H1 (cell line): Measurements from ENCODE around the gene SND1.

Experiments used
- BCL11A ChIP-seq, 2 experiments: IDR thresholded peaks; one replicate each; pipeline ENCODE4 v1.6.1; 2011; ENCODE audit warnings: low read depth in 2 of 2, low read length in 2 of 2, mild to moderate bottlenecking in 2 of 2
- CBX8 ChIP-seq: fragments of 300-800, 300-1000 bp; sonication (generic); IDR thresholded peaks from 2 replicates; pipeline ENCODE4 v1.7.1; 2016; ENCODE audit warnings: low read depth, low read length, borderline replicate concordance
- CHD2 ChIP-seq: IDR thresholded peaks from 2 replicates; pipeline ENCODE4 v1.6.1; 2012; ENCODE audit warnings: low read length, improper control_type of control experiment
- CREB1 ChIP-seq: IDR thresholded peaks from 2 replicates; pipeline ENCODE4 v1.6.1; 2012; ENCODE audit warnings: inconsistent platforms
- EZH2 ChIP-seq: fragments of 200-600 bp; sonication (generic); IDR thresholded peaks from 2 replicates; pipeline ENCODE4 v1.7.1; 2012; ENCODE audit warnings: low read depth, mild to moderate bottlenecking, moderate library complexity, low read length, inconsistent platforms; ENCODE audit not compliant: severe bottlenecking
- POLR2A ChIP-seq, 2 experiments: IDR thresholded peaks; 1 replicate in 1 of 2; 2 replicates in 1 of 2; pipeline ENCODE4 v1.6.1; 2011; ENCODE audit warnings: low read depth in 2 of 2, low read length in 2 of 2, mild to moderate bottlenecking in 2 of 2; ENCODE audit errors: control extremely low read depth in 1 of 2
- RAD21 ChIP-seq, 2 experiments: IDR thresholded peaks in 1 of 2; conservative IDR thresholded peaks in 1 of 2; 2 replicates each; pipeline ENCODE4 v1.6.1; 2011; ENCODE audit warnings: low read depth in 2 of 2, low read length in 2 of 2, improper control_type of control experiment in 1 of 2, inconsistent platforms in 1 of 2, mild to moderate bottlenecking in 1 of 2, moderate library complexity in 1 of 2
- ZNF274 ChIP-seq: IDR thresholded peaks from 2 replicates; pipeline ENCODE4 v1.7.0; 2012; ENCODE audit warnings: low read length, borderline replicate concordance; ENCODE audit errors: extremely low read depth
- TF ChIP-seq, protein P1 (sequence below), 3 experiments: IDR thresholded peaks; 1 replicate in 2 of 3; 2 replicates in 1 of 3; pipeline versions ENCODE4 v1.5.1 to v1.6.1; 2011; ENCODE audit warnings: low read length in 3 of 3, mild to moderate bottlenecking in 3 of 3, inconsistent platforms in 2 of 3, low read depth in 1 of 3, moderate library complexity in 1 of 3; ENCODE audit not compliant: insufficient read depth in 1 of 3; ENCODE audit errors: control extremely low read depth in 1 of 3

DNA sequence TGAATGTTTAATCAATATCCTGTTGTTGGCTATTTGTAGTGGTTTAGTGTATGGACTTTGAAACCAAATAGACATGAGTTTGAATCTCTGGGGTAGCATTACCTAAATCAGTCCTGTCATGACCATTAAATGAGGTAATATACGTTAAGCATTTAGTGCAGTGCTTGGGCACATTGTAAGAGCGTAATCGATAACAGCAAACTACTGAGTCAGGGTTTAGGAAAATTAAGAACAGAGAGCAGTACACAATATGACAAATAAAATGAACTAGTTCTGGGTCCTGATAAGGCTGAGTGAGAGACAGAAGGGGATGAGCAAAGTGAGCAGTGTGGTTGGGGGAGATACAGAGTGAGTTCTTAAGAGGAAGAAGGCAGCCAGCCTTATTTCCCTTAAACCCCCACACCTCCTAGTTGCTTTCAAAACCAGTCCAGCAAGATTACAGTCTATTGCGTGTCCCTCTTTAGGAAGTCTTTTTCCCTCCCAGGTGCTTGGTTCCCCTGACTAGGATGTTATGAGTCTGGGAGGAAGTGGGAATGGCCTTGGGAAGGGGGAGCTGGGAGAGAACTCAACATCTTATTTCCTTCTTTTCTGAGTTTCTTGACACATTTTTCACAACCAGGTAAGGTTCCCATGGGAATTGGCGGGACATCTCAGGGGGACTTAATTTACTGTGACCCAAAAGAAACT, 171.0 kb downstream of the SND1 start:
- TF ChIP-seq, protein P1, sequence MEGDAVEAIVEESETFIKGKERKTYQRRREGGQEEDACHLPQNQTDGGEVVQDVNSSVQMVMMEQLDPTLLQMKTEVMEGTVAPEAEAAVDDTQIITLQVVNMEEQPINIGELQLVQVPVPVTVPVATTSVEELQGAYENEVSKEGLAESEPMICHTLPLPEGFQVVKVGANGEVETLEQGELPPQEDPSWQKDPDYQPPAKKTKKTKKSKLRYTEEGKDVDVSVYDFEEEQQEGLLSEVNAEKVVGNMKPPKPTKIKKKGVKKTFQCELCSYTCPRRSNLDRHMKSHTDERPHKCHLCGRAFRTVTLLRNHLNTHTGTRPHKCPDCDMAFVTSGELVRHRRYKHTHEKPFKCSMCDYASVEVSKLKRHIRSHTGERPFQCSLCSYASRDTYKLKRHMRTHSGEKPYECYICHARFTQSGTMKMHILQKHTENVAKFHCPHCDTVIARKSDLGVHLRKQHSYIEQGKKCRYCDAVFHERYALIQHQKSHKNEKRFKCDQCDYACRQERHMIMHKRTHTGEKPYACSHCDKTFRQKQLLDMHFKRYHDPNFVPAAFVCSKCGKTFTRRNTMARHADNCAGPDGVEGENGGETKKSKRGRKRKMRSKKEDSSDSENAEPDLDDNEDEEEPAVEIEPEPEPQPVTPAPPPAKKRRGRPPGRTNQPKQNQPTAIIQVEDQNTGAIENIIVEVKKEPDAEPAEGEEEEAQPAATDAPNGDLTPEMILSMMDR (IDR thresholded peaks at IDR 0.05; ENCODE audit: control extremely low read depth in 1 of 3, insufficient read depth in 1 of 3, low read depth in 1 of 3, low read length in 3 of 3): no peak
- TF ChIP-seq RAD21 (IDR thresholded peaks at IDR 0.05 in 1 of 2, conservative IDR thresholded peaks at IDR 0.05 in 1 of 2; ENCODE audit: low read depth in 2 of 2, low read length in 2 of 2): no peak
- TF ChIP-seq CREB1: no peak
- no peak for TF ChIP-seq CBX8
- no peak for TF ChIP-seq ZNF274
- TF ChIP-seq CHD2: no peak
- TF ChIP-seq EZH2: no peak
- no peak; a peak in 1 of 3 replicates for TF ChIP-seq POLR2A (IDR thresholded peaks at IDR 0.05; ENCODE audit: control extremely low read depth in 1 of 2, low read depth in 2 of 2, low read length in 2 of 2)
- no peak for TF ChIP-seq BCL11A (IDR thresholded peaks at IDR 0.05; ENCODE audit: low read depth in 2 of 2, low read length in 2 of 2)
